Measurements from ENCODE around the gene SPRED2.

Gene SPRED2

GRCh38 chr2:65456064-65456463, 23.7 kb upstream of the SPRED2 start:
- H3K27ac ChIP-seq, result no peak overlapping the region
- TF ChIP-seq CTCF (IDR thresholded peaks at IDR 0.05), result no peak
- no peak for TF ChIP-seq ZFX (IDR thresholded peaks at IDR 0.05; ENCODE audit: borderline replicate concordance)

GRCh38 chr2:65453916-65454315, 21.5 kb upstream of the SPRED2 start:
- no peak overlapping the region for H3K27ac ChIP-seq
- TF ChIP-seq CTCF (IDR thresholded peaks at IDR 0.05) (no peak), ZFX (IDR thresholded peaks at IDR 0.05; ENCODE audit: borderline replicate concordance) (no peak)

DNA sequence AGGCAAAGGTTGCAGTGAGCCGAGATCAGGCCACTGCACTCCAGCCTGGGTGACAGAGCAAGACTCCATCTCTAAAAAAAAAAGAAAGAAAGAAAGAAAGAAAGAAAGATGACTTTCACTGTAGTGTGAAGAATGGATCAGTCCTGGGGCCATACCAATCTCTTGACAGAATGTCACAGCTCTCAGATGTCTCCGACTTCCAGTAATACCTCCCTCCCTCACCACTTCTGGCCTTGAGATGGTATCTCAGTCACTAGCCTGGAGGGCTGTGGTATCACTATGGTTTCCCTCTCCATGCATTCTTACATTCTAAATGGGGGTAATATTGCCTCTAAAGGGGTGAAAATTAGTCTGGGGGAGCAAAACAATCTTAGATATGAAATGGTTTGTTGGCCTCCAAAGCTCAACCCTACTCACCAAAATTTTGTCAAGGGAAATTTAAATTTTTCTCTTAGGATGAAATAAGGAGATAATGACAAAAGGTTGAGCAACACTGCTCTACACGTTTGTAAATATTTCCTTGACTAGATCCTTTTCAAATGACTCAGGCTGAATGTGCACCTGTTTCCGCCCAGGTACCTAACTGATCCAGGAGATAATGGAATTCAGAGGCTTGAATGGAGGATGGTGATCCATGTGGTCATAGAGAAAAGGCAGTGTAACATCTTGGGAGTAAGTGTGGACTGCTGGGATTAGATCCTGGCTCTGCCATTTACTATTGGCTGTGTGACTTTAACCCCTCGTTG, 19.9 kb upstream of the SPRED2 start:
- no peak for TF ChIP-seq ZFX (IDR thresholded peaks at IDR 0.05; ENCODE audit: borderline replicate concordance)
- TF ChIP-seq CTCF (IDR thresholded peaks at IDR 0.05), result no peak
- no peak overlapping the region for H3K27ac ChIP-seq

- H3K27ac ChIP-seq, result no peak overlapping the region
- TF ChIP-seq ZFX (IDR thresholded peaks at IDR 0.05; ENCODE audit: borderline replicate concordance) (no peak), CTCF (IDR thresholded peaks at IDR 0.05) (no peak)
Measured at GRCh38 chr2:65450810-65451209, 18.4 kb upstream of the SPRED2 start.

DNA sequence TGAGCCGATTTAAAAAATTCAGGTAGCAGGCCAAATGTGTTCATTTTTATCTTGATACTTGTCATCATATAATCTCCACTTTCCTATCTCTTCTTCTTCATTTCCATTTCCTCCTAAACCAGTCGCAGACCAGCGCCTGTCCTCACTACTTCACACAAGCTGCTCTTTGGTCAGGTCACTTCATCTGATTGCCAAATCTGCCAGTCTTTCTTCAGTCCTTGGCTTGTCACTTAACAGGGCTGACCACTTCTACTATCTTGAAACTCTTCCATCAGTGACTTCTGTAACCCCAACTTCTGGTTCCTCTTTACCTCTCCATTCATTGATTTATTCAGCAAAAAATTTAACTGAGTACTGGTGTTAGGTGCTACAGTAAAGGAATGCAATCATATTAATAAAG, 18.0 kb upstream of the SPRED2 start:
- no peak overlapping the region for H3K27ac ChIP-seq
- TF ChIP-seq ZFX (IDR thresholded peaks at IDR 0.05; ENCODE audit: borderline replicate concordance) (no peak), CTCF (IDR thresholded peaks at IDR 0.05) (no peak)

- H3K27ac ChIP-seq, result no peak overlapping the region
- TF ChIP-seq ZFX (IDR thresholded peaks at IDR 0.05; ENCODE audit: borderline replicate concordance), result no peak
- no peak for TF ChIP-seq CTCF (IDR thresholded peaks at IDR 0.05)
Measured at GRCh38 chr2:65443509-65444186, 11.2 kb upstream of the SPRED2 start.

GRCh38 chr2:65442420-65443020, 10.1 kb upstream of the SPRED2 start:
- TF ChIP-seq ZFX (IDR thresholded peaks at IDR 0.05; ENCODE audit: borderline replicate concordance), result no peak
- no peak for TF ChIP-seq CTCF (IDR thresholded peaks at IDR 0.05)
- no peak overlapping the region for H3K27ac ChIP-seq

Data from 22Rv1 (cell line).